ENCODE measurements around the gene OR2AP1.
"Not testable (repeated sequence)": the region's sequence is repeated elsewhere in the genome, so short reads cannot be mapped to it uniquely, and the experiment has no call there.

The OR2AP1 gene

GRCh38 chr12:55572168-55572567 lies at the start of gene OR2AP1:
Gene OR2AP1 (plus strand): TSS chr12:55572468. CDS start chr12:55574415, 1,947 bp downstream.
- DNase-seq (ENCODE audit: low spot score): no peak

GRCh38 chr12:55548235-55548634 lies 24.0 kb upstream of the OR2AP1 start:
- DNase-seq (ENCODE audit: low spot score): not testable (repeated sequence)

GRCh38 chr12:55548756-55549155 lies 23.5 kb upstream of the OR2AP1 start:
- no peak for DNase-seq (ENCODE audit: low spot score)

DNA sequence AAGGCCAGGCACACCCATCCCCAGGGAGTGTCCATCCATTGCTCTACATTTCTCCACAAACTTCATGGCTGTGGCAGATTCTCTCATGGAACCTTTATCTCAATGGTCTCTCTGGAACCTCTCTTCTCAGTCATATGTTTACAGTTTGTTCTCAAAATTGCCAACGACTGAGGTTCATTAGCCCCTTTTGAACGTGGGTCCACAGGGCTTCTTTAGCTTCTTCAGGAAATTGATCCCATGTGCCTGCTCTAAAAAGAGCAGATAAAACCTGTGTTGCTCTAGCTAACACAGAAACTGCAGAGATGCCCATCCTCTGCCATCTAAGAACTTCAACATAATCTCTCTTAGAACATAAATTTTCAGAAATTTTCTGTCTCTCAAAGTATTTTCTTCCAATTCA lies 23.0 kb upstream of the OR2AP1 start, which contains the start of gene OR6C4:
TSS of gene OR6C4 (plus strand) at position 301 of the 400 bp plus-strand sequence. CDS start 1,625 bp downstream, outside the sequence.
- DNase-seq (ENCODE audit: low spot score): no peak

DNA sequence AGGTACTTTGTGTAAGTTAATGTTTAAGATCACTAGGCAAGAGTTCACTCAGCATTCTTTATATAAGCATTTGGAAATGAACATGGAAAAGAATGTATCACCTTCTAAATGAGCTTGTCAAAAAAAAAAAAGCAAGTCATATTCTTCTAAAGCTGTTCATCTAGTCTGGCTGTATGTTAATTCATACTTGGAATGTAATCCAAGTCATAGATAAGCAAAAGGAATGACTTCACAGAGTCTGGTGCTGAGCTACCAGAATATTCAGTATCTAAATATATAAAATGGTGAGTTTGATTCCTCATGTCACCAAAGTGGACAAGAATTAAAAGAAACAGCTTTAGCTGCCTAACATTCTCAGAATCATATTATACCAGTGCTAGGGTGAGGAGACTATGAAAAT lies 18.0 kb upstream of the OR2AP1 start:
- DNase-seq (ENCODE audit: low spot score): no peak

DNA sequence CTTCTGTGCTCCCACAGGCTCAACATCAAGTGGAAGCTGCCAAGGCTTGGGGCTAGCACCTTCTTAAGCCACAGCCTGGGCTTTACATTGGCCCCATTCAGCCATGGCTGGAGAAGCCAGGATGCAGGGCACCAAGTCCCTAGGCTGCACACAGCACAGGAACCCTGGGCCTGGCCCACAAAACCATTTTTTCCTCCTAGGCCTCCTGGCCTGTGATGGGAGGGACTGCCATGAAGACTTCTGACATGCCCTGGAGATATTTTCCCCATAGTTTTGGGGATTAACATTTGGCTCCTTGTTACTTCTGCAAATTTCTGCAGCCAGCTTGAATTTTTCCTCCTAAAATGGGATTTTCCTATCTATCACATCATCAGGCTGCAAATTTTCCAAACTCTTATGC lies 2.2 kb upstream of the OR2AP1 start:
- DNase-seq (ENCODE audit: low spot score): not testable (repeated sequence)

GRCh38 chr12:55570689-55571088 lies 1.6 kb upstream of the OR2AP1 start:
- not testable (repeated sequence) for DNase-seq (ENCODE audit: low spot score)

GRCh38 chr12:55582066-55582465 lies 9.8 kb downstream of the OR2AP1 start:
- no peak for DNase-seq (ENCODE audit: low spot score)

DNA sequence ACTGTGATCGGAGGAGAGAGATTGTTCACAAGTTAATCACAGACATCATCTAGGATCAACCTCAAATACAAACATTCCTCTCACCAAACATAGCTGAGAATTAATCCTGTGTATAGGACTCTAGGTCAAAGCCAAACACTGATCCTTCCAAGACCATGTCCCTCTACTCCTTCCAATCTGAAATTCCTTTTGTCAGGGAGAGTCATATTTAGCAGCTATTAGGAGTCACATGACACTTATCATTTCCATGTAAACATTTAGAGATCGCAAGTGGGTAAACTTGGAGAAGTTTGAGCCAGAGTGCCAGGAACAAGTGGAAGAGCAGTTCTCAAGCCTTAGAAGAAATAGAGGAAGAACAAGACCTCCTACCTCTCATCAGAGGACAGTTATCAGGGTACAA lies 13.5 kb downstream of the OR2AP1 start:
- no peak for DNase-seq (ENCODE audit: low spot score)

DNA sequence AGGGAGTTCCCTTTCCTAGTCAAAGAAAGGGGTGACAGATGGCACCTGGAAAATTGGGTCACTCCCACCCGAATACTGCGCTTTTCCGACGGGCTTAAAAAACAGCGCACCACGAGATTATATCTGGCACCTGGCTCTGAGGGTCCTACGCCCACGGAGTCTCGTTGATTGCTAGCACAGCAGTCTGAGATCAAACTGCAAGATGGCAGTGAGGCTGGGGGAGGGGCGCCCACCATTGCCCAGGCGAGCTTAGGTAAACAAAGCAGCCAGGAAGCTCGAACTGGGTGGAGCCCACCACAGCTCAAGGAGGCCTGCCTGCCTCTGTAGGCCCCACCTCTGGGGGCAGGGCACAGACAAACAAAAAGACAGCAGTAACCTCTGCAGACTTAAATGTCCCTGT lies 17.9 kb downstream of the OR2AP1 start:
- DNase-seq (ENCODE audit: low spot score): not testable (repeated sequence)

GRCh38 chr12:55607821-55608594 lies 35.7 kb downstream of the OR2AP1 start:
- no peak for DNase-seq (ENCODE audit: low spot score)

DNA sequence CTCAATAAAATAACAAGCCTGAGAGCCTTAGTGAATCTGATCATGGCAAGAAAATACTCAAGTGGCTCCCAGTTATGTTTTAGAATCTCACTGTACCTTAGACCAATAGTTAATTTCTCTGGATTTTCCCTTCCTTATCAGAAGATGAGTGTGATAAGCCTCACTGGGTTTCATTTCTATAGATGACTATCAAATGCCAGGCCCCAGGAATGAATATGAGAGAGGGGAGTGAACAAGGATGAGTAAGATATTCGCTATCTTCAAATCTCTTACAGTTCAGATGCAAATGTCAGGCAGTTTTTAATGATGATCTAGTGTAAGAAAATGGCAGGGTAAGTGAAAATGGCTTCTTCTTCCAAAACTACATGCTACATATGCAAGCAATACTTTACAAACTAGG lies 38.3 kb downstream of the OR2AP1 start:
- DNase-seq (ENCODE audit: low spot score): no peak

DNA sequence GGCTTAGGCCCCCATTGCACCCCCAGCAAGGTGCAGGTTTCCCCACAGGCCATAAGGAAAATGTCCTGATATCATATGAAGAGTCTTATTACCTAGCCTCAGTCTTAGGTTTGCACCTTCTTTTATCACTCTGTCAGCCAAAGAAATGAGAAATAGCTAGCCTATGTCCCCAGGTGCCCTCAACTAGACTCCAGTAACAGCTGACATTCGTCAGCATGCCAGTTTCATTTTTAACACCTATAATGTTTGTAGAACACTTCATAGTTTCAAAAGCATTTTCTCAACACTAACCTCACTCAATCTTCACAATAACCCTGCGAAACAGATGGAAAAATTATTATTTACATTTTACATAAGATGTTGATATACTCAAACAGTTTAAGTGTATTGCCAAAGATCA lies 40.4 kb downstream of the OR2AP1 start:
- no peak for DNase-seq (ENCODE audit: low spot score)

DNA sequence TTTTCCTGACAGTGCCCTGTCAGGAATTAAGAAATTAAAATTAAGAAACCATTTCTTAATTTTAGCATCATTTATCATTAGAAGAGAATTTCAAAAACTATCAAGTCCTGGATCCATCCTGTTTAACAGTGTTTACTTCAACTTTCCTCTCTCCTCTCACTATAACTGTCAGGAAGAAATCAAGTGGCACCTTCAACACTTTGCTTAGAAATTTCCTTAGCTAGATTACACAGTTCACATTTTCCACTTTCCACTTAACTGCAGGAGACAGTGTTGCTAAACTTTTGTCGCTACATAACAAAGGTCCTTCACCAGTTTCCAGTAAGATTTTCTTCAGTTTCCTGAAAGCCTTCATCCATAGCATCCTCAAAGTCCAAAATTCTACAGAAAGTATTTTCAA lies 42.5 kb downstream of the OR2AP1 start:
- no peak for DNase-seq (ENCODE audit: low spot score)

- DNase-seq (ENCODE audit: low spot score): peak; percentile 78
Measured at GRCh38 chr12:55619354-55620138, 47.3 kb downstream of the OR2AP1 start.

DNA sequence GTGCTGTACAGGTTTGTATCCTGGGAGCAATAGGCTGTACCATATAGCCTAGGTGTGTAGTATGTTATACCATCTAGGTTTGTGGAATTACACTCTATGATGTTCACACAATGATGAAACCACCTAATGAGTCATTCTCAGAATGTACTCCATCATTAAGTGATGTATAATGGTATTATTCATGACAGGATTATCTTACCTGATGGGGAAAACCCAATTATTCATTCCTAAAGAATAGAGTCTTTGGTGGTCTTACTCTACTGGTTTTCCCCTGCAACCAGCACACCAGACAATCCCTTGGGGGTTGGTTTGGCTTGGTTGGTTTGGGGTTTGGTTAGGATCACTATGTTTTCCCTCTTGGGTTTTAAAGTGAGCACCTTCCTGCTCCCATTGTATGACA lies 51.8 kb downstream of the OR2AP1 start:
- DNase-seq (ENCODE audit: low spot score): no peak
